CD14-positive monocyte (primary cell): ENCODE results near the gene MAP10. TPM values are rescaled to one million over a fixed set of nuclear protein-coding genes. Genes with fewer than 3 reads are reported as not detected.

Source experiments
- DNase-seq, 3 donors: peaks; one replicate each; pipeline ENCODE4 v3.0.0-alpha.2; 2011 to 2022
- H2AFZ ChIP-seq: 2 replicates; pipeline ENCODE4 v1.6.0; 2012; ENCODE audit warnings: mild to moderate bottlenecking, low read depth, low read length, inconsistent platforms; ENCODE audit not compliant: insufficient read depth, poor library complexity, severe bottlenecking
- H3K27ac ChIP-seq, 2 donors: 1 replicate in 1 of 2; 2 replicates in 1 of 2; pipeline ENCODE4 v1.5.1; 2012 to 2013; ENCODE audit warnings: low read length in 2 of 2, control low read depth in 1 of 2, inconsistent platforms in 1 of 2, low read depth in 1 of 2, mild to moderate bottlenecking in 1 of 2
- H3K27me3 ChIP-seq, 2 donors: one replicate each; pipeline versions ENCODE4 v1.6.0 to v1.6.1; 2011 to 2013; ENCODE audit warnings: low read length in 2 of 2; ENCODE audit not compliant: control insufficient read depth in 2 of 2, insufficient read depth in 2 of 2
- H3K36me3 ChIP-seq, 2 donors: replicated peaks in 1 of 2; 1 replicate in 1 of 2; 2 replicates in 1 of 2; pipeline versions ENCODE4 v1.5.1 to v1.6.1; 2012 to 2013; ENCODE audit warnings: low read length in 2 of 2, control low read depth in 1 of 2, inconsistent platforms in 1 of 2, mild to moderate bottlenecking in 1 of 2; ENCODE audit not compliant: insufficient read depth in 2 of 2, control insufficient read depth in 1 of 2
- H3K4me1 ChIP-seq, 2 donors: 1 replicate in 1 of 2; 2 replicates in 1 of 2; pipeline versions ENCODE4 v1.5.1 to v1.6.1; 2012 to 2013; ENCODE audit warnings: low read length in 2 of 2, control low read depth in 1 of 2, inconsistent platforms in 1 of 2, mild to moderate bottlenecking in 1 of 2, moderate library complexity in 1 of 2; ENCODE audit not compliant: insufficient read depth in 2 of 2, control insufficient read depth in 1 of 2
- H3K4me2 ChIP-seq: replicated peaks from 2 replicates; pipeline ENCODE3; 2012; ENCODE audit warnings: low read length, moderate library complexity, mild to moderate bottlenecking; ENCODE audit not compliant: poor library complexity, severe bottlenecking; ENCODE audit errors: extremely low read depth
- H3K4me3 ChIP-seq, 3 experiments: fragments of 200-600 bp in 1 of 3; sonication (generic) in 1 of 3; replicated peaks in 1 of 3; 1 replicate in 2 of 3; 2 replicates in 1 of 3; pipeline ENCODE4 v1.5.1; 2011 to 2013; ENCODE audit warnings: low read length in 3 of 3, mild to moderate bottlenecking in 3 of 3, control low read depth in 2 of 3, low read depth in 2 of 3, inconsistent platforms in 1 of 3, moderate library complexity in 1 of 3
- H3K79me2 ChIP-seq: 2 replicates; pipeline ENCODE4 v1.6.0; 2012; ENCODE audit warnings: mild to moderate bottlenecking, control low read depth, inconsistent platforms, low read length, moderate library complexity; ENCODE audit not compliant: insufficient read depth
- H3K9ac ChIP-seq: 2 replicates; pipeline ENCODE4 v1.6.0; 2017; ENCODE audit warnings: low read length, mild to moderate bottlenecking; ENCODE audit not compliant: insufficient read depth, poor library complexity, severe bottlenecking
- H3K9me3 ChIP-seq, 2 donors: replicated peaks in 1 of 2; 1 replicate in 1 of 2; 2 replicates in 1 of 2; pipeline versions ENCODE4 v1.5.1 to v1.6.1; 2012 to 2013; ENCODE audit warnings: low read length in 2 of 2, control low read depth in 1 of 2; ENCODE audit not compliant: control insufficient read depth in 1 of 2, insufficient read depth in 1 of 2
- H4K20me1 ChIP-seq: 2 replicates; pipeline ENCODE4 v1.6.0; 2012; ENCODE audit warnings: mild to moderate bottlenecking, low read length, control low read depth, moderate library complexity; ENCODE audit not compliant: insufficient read depth
- H3K27ac Mint-ChIP-seq, 7 donors: one replicate each; pipeline ENCODE4 v1.8.0; 2020; ENCODE audit warnings: mild to moderate bottlenecking in 7 of 7, mixed read lengths in 7 of 7, moderate library complexity in 6 of 7, inconsistent platforms in 2 of 7
- H3K27me3 Mint-ChIP-seq, 3 donors: one replicate each; pipeline ENCODE4 v1.8.0; 2021 to 2022; ENCODE audit warnings: low read depth in 3 of 3, mild to moderate bottlenecking in 3 of 3, mixed read lengths in 3 of 3, moderate library complexity in 3 of 3, inconsistent platforms in 1 of 3
- H3K36me3 Mint-ChIP-seq, 2 donors: one replicate each; pipeline ENCODE4 v1.8.0; 2020; ENCODE audit warnings: mixed read lengths in 2 of 2, inconsistent platforms in 1 of 2, mild to moderate bottlenecking in 1 of 2
- H3K4me1 Mint-ChIP-seq: one replicate; pipeline ENCODE4 v1.8.0; 2020; ENCODE audit warnings: mild to moderate bottlenecking, mixed read lengths
- H3K4me3 Mint-ChIP-seq, 2 donors: one replicate each; pipeline ENCODE4 v1.8.0; 2020; ENCODE audit warnings: mild to moderate bottlenecking in 2 of 2, mixed read lengths in 2 of 2, moderate library complexity in 1 of 2
- H3K9me3 Mint-ChIP-seq, 7 donors: one replicate each; pipeline ENCODE4 v1.8.0; 2020 to 2022; ENCODE audit warnings: mixed read lengths in 7 of 7, mild to moderate bottlenecking in 6 of 7, moderate library complexity in 6 of 7, inconsistent platforms in 2 of 7
- WGBS: methylation state at CpG from one replicate; pipeline ENCODE4 v1.1.5; 2013; ENCODE audit warnings: missing lambda C conversion rate; ENCODE audit not compliant: insufficient coverage; 5-methylcytosine and 5-hydroxymethylcytosine counted together
- intact Hi-C, 2 donors: fragments of 100-400 bp; cut with micrococcal nuclease; formaldehyde crosslinking; loops; one replicate each; pipeline versions ENCODE4 v1.15.0 to v1.15.1; 2023
- polyA plus RNA-seq, 3 donors: library from polyadenylated mRNA; depleted of rRNA in 1 of 3; unstranded in 2 of 3; stranded (reverse) in 1 of 3; fragments of 300-500 nt in 2 of 3; fragments of >200 nt in 1 of 3; fragmentation: Illumina TruSeq in 2 of 3; gene quantifications; 1 replicate in 2 of 3; 2 replicates in 1 of 3; pipeline ENCODE4 v1.2.3, GENCODE V29; 2012 to 2021
- TF ChIP-seq, protein P1 (sequence below): fragments of 200-600 bp; IDR thresholded peaks from one replicate; pipeline ENCODE4 v1.8.0; 2022; ENCODE audit warnings: antibody characterized with exemption, mild to moderate bottlenecking

MAP10 gene
- polyA plus RNA-seq, 3 donors: 0.53 to 2.3 (median 1.1) TPM

DNA sequence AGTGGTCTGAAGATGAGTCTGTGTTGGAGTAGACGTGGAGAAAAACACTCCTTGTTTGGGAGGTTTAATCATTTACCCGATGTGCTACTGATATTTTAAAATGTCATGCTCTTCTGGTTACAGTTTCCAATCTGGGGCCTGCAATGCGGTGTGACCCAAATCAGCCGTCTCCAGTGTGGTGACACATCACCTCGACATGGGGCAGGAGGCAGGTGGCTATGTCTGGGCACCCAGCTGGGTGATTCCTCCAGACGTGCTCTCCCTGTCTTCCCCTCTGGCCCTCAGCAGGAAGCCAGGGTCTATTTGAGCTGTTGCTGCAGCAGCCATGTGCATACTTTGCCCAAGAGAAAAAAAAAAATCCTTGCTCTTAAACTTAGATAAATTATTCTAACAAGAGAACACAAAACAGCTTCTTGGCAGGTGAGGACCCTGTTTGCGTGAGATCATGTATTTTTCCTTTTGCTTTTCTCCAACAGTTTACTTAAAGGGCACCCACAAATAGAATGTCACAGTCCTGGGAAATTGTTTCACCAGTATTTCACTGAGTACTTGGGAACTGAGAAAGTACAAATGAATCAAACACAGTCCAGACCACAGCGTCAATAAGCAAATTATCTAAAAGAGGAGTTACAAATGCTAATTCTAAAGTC, 38.9 kb upstream of the MAP10 start:
- Histone ChIP-seq H3K36me3 (no peaks in the 10 kb centered on the region), H3K9ac (no peak overlapping the region), H2AFZ (peak overlapping the region; percentile 37), H3K27ac (peak overlapping the region in 1 of 2 donors; percentile 75), H3K27me3 (no peaks in the 10 kb centered on the region), H3K4me1 (peaks cover 42 to 45% of the 10 kb centered on the region in 2 donors), H4K20me1 (no peaks in the 10 kb centered on the region), H3K9me3 (peaks cover 4 to 9% of the 10 kb centered on the region in 2 donors), H3K4me3 (no peak overlapping the region), H3K4me2 (no peak overlapping the region), H3K79me2 (no peaks in the 10 kb centered on the region)
- DNase-seq: peak; percentile 6 to 49 (median 36)
- Mint-ChIP-seq H3K36me3 (peaks cover 0 to 3% of the 10 kb centered on the region in 2 donors), H3K27me3 (no peaks in the 10 kb centered on the region), H3K27ac (peak overlapping the region; percentile 20 to 90 (median 73)), H3K4me1 (peaks cover 48% of the 10 kb centered on the region), H3K4me3 (no peak overlapping the region), H3K9me3 (peaks cover 6 to 13% (median 11%) of the 10 kb centered on the region in 7 donors)
- intact Hi-C loops: loop anchor here in 1 of 2 donors (5.0 kb wide), 1 partner anchor 54 kb away; no protein-coding TSS in a partner anchor
- 45% methylated on average over 6 of the region's 8 CpGs for WGBS
- TF ChIP-seq, protein P1, sequence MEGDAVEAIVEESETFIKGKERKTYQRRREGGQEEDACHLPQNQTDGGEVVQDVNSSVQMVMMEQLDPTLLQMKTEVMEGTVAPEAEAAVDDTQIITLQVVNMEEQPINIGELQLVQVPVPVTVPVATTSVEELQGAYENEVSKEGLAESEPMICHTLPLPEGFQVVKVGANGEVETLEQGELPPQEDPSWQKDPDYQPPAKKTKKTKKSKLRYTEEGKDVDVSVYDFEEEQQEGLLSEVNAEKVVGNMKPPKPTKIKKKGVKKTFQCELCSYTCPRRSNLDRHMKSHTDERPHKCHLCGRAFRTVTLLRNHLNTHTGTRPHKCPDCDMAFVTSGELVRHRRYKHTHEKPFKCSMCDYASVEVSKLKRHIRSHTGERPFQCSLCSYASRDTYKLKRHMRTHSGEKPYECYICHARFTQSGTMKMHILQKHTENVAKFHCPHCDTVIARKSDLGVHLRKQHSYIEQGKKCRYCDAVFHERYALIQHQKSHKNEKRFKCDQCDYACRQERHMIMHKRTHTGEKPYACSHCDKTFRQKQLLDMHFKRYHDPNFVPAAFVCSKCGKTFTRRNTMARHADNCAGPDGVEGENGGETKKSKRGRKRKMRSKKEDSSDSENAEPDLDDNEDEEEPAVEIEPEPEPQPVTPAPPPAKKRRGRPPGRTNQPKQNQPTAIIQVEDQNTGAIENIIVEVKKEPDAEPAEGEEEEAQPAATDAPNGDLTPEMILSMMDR: no peak

DNA sequence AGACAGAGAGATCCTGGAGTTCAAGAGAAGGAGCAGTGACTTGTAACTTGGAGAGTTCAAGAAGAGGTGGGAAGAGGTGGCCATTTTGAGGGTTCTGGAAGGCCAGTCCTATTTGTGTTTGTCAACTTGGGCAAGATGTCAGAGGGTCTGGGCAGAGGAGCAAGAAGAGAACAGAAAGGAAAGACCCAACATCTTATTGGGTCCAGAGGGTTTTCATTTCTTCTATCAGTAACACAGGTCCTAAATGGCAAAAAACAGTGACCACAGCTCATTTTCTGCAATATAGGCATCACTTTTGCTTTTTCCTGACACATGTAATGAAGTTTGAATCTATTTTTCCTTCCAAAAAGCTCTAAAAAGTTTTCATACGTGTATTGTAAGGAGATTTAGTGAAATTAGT, 38.3 kb upstream of the MAP10 start:
- H3K4me2 ChIP-seq: peak overlapping the region; percentile 26
- no CpG with 5 or more reads among the region's 1 CpG for WGBS
- H2AFZ ChIP-seq: peak overlapping the region; percentile 37
- H3K27ac ChIP-seq: peak overlapping the region; percentile 9 to 75
- H3K36me3 Mint-ChIP-seq: peaks cover 0 to 3% of the 10 kb centered on the region in 2 donors
- H3K4me1 ChIP-seq: peaks cover 42 to 45% of the 10 kb centered on the region in 2 donors
- H3K9me3 Mint-ChIP-seq: peaks cover 6 to 13% (median 11%) of the 10 kb centered on the region in 7 donors
- H3K9ac ChIP-seq: no peak overlapping the region
- peak overlapping the region; percentile 72 to 90 (median 88) for H3K27ac Mint-ChIP-seq
- TF ChIP-seq, protein P1: no peak
- H3K27me3 Mint-ChIP-seq: no peaks in the 10 kb centered on the region
- H3K4me3 ChIP-seq: no peak overlapping the region
- peaks cover 48% of the 10 kb centered on the region for H3K4me1 Mint-ChIP-seq
- H3K79me2 ChIP-seq: no peaks in the 10 kb centered on the region
- intact Hi-C loops: loop anchor here in 1 of 2 donors (5.0 kb wide), 1 partner anchor 55 kb away; no protein-coding TSS in a partner anchor
- no peaks in the 10 kb centered on the region for H3K27me3 ChIP-seq
- H3K4me3 Mint-ChIP-seq: no peak overlapping the region
- H4K20me1 ChIP-seq: no peaks in the 10 kb centered on the region
- DNase-seq: no peak
- H3K9me3 ChIP-seq: peaks cover 4 to 9% of the 10 kb centered on the region in 2 donors
- no peaks in the 10 kb centered on the region for H3K36me3 ChIP-seq
